ENCODE measurements around the gene TVP23B. TPM values are rescaled to one million over a fixed set of nuclear protein-coding genes. Genes with fewer than 3 reads are reported as not detected.

Gene TVP23B
- total and polyA plus RNA-seq, 2 of the 13 experiments (the other 11 are each of a cell fraction or from before 2014, with no cell fraction given): 45.1 to 66.5 TPM

GRCh38 chr17:18855831-18856569 lies 75.0 kb downstream of the TVP23B start (continued):
- TF ChIP-seq TFE3 (CRISPR knock-in tag; IDR thresholded peaks at IDR 0.05) (peak; percentile 43; the same call in 1 of the 2 replicates), AGO2 (optimal IDR thresholded peaks at IDR 0.05; ENCODE audit: low read depth, low read length) (no peak), ZFAT (CRISPR knock-in tag; conservative IDR thresholded peaks at IDR 0.05) (no peak), UBTF (CRISPR knock-in tag; IDR thresholded peaks at IDR 0.05) (no peak), ZBTB38 (CRISPR knock-in tag; IDR thresholded peaks at IDR 0.05) (no peak), ZNF562 (CRISPR knock-in tag; IDR thresholded peaks at IDR 0.05; ENCODE audit: borderline replicate concordance) (no peak), ZNF660 (CRISPR knock-in tag; IDR thresholded peaks at IDR 0.05; ENCODE audit: borderline replicate concordance, low read depth) (no peak), MAX (IDR thresholded peaks at IDR 0.05) (peak; percentile 49; the same call in 1 of the 2 replicates), GLI4 (CRISPR knock-in tag; IDR thresholded peaks at IDR 0.05; ENCODE audit: borderline replicate concordance) (no peak), U2AF2 (IDR thresholded peaks at IDR 0.05; ENCODE audit: low read depth, low read length) (no peak), CREBL2 (CRISPR knock-in tag; IDR thresholded peaks at IDR 0.05; ENCODE audit: borderline replicate concordance) (no peak), NFATC3 (CRISPR knock-in tag; IDR thresholded peaks at IDR 0.05) (no peak), MIER3 (CRISPR knock-in tag; IDR thresholded peaks at IDR 0.05; ENCODE audit: borderline replicate concordance) (no peak), TAF1 (CRISPR knock-in tag; IDR thresholded peaks at IDR 0.05) (peak; percentile 91), NCOA5 (CRISPR knock-in tag; IDR thresholded peaks at IDR 0.05) (no peak), HOXD1 (CRISPR knock-in tag; IDR thresholded peaks at IDR 0.05) (no peak), ZNF878 (CRISPR knock-in tag; IDR thresholded peaks at IDR 0.05) (no peak), DR1 (CRISPR knock-in tag; IDR thresholded peaks at IDR 0.05) (no peak), CBX1 (IDR thresholded peaks at IDR 0.05; ENCODE audit: low read depth) (peak; percentile 34), MEF2D (CRISPR knock-in tag; IDR thresholded peaks at IDR 0.05) (no peak; the same call in 1 of the 2 replicates), TEF (CRISPR knock-in tag; IDR thresholded peaks at IDR 0.05) (0 out of 2 replicates have a peak, but pooled peaks have one; percentile 26), ZNF333 (CRISPR knock-in tag; IDR thresholded peaks at IDR 0.05; ENCODE audit: borderline replicate concordance) (no peak), HDAC1 (CRISPR knock-in tag; IDR thresholded peaks at IDR 0.05) (peak; percentile 45; the same call in 1 of the 2 replicates), HNF4A (CRISPR knock-in tag; IDR thresholded peaks at IDR 0.05) (no peak)
